ENCODE results near the gene SMC5.
"Not testable (repeated sequence)": the region's sequence is repeated elsewhere in the genome, so short reads cannot be mapped to it uniquely, and the experiment has no call there.

SMC5 gene

DNA sequence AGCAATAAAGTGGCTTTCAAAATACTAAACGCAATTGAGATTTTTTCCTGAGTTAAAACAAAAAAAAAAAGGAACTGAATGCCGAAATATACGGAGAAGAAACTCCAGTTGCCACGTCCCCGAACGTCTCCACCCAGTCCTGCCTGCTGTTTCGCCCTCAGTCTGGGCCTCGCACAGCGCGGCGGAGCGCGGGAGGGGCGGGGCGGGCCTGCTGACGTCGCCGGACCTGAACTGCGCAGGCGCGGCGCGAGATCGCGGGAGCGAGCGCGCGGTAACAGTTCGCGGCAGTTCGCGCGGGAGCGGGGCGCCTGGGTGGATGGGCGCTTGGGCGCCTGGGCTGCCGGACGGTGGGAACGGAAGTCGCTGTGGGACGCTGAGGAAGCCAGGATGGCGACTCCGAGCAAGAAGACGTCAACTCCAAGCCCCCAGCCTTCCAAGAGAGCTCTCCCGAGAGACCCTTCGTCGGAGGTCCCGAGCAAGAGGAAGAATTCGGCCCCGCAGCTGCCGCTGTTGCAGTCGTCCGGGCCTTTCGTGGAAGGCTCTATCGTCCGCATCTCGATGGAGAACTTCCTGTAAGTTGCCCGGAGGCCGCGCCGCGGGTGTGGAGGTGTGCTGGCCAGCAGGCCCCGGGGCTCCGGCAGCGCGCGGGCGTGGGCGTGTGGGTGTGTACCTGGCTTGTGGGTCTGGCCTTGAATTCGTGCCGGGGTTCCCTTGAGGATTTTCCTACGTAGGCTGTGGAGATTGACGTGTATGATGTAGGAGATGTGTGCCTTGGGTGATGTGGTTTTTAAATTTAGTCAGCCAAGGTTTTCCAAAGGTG is at the start of gene SMC5:
Gene SMC5 (plus strand): TSS at position 287 of the 820 bp plus-strand sequence. CDS start 101 bp downstream, at position 388.
- DNase-seq (ENCODE audit: low read depth): peak; percentile 83

DNA sequence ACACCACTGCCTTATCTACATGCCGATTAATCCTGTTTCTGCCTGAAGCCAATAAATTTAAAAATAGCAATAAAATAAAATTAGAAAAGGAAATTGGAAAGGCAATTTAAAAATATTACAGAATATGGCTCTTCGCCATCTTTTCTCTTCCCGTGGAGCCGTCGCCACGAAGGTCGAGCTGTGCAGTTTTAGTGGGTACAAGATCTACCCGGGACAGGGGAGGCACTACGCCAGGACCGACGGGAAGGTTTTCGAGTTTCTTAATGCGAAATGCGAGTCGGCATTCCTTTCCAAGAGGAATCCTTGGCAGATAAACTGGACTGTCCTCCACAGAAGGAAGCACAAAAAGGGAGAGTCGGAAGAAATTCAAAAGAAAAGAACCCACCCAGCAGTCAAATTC is 41.7 kb upstream of the SMC5 start:
- no peak for DNase-seq (ENCODE audit: low read depth)

DNA sequence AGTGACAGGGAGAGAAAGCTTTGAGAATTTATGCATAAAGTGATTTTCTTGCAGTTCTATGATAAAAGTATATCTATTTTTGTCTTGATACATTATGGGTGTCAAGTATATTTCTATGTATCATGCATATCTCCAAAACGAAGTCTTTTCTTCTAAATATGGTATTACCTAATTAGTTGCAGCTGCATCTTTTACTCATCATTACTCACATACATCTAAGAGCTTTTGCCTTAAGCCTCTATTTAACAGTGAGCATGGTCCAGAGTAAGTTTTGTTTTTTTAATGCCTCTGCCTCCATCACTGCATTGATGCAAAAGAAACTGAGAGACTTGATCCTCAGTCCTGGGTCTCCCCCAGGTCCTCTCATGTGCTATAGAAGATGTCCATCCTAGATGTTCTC is 40.0 kb upstream of the SMC5 start:
- no peak for DNase-seq (ENCODE audit: low read depth)

DNA sequence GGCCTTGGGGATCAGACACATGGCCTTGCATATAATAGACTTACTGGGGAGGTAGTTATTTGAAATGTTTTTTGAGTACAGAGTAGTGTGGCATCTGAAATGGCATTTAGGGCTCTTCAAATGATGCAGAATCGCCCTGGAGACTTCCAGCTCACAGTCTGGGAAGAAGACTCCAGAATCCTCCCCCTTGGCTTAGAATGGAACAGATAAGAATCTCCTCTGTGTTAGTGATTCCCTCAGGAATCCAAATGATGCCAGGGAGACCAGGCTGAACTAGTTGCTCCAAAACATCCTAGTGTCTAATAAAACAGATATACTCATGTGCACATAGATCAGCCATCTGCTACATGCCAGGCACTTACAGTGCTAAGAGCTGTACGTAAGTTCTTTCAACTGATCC is 38.6 kb upstream of the SMC5 start:
- no peak for DNase-seq (ENCODE audit: low read depth)

DNA sequence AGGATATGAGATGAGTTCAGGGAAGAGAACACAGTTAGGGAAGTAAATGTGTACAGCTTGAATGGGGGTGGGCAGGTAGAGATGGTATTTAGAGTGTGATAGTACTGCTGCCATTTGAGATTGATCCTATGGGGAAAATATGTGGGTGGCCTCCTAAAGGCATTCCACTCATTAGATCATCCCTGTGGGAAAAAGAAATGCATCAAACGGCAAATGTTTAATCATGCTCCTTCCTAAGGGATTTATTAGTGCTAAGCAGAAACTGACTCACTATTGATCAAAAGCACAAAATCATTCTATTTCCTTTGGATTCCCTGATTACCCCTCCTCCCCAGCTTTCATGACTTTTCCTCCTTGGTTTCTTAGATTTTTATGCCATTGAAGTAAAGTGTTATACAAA is 36.4 kb upstream of the SMC5 start:
- no peak for DNase-seq (ENCODE audit: low read depth)

DNA sequence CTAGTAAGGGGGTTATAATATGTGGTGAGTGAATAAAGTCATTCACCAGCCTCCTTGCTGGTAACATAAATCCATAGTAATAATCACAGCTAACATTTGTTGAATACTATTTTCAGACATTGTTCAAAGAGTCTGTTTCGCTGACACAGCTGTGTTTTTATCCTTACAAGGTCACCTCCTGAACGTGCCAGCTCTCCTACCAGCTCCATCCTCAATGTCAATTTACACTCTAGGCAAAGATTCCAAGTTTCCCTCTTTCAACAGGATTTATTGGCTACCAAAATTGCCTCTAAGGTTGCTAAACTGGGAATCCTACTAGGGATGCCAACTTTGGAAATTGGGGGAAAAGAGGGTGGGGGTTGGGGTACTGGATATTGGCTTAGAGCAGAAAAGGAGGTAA is 30.7 kb upstream of the SMC5 start:
- DNase-seq (ENCODE audit: low read depth): no peak

DNA sequence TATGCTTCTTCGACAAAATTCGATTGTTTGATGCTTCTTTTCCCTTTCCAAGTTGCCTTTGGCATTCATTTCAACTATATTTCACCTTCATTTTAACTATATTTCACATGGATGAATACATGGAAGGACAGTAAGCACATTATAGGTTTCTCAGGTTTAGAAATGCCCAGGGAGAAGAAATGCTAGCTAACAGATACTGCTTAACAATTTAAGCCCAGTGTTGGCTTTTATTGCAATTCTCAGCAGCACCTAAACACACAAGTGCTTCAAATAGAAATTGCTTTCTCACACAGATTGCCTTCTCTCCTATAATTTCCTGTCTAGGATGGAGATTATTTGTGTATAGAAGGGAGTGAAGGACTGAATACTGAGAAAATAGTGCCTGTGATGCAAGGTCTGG is 30.2 kb upstream of the SMC5 start:
- no peak for DNase-seq (ENCODE audit: low read depth)

DNA sequence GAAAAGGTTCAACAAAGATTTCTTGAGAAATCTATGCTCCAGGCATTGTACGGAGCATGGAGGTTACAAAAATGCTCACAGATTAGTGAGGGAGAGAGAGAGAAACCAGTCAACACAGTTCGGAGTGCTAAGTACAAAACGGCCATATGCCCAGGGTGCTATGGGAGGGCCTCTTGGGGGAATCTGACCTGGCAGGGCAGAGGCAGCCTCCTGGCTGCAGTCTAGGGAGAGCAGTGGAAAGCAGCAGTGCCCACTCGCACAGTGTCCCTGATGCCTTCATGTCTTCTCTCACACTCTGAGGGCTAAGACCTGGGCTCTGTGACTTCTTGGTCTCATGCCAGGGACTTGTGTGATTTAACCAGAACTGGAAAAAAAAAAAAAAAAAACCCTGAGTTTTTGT is 29.8 kb upstream of the SMC5 start:
- DNase-seq (ENCODE audit: low read depth): no peak

DNA sequence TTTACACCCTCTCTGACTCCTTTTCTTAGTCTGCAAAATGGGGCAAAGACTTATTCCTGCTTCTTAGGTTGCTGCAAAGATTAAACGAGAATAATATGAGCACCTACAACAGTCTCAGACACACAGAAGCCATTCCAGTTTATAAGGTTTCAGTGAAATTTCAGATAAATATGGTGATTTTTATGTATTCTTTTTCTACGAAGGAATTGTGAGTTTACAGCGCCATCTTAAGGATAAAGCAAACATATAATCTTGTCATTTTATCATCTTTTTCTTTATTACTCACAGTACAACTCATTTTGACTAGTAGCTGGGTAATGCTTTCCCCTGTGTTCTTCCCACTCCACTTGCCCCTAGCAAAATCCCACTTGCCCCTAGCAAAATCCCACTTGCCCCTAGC is 29.2 kb upstream of the SMC5 start:
- DNase-seq (ENCODE audit: low read depth): no peak

DNA sequence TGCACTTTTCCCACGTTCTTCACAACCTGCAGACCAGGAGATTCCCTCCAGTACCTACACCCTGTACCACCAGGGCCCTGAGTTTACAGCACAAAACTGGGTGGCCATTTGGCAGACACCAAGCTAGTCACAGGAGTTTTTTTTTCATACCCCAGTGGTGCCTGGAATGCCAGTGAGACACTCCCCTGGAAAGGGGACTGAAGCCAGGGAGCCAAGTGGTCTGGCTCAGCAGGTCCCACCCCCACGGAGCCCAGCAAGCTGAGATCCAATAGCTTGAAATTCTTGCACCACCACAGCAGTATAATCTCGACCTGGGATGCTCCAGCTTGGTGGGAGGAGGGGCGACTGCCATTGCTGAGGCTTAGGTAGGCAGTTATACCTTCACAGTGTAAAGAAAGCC is 26.3 kb upstream of the SMC5 start:
- DNase-seq (ENCODE audit: low read depth): no peak

DNA sequence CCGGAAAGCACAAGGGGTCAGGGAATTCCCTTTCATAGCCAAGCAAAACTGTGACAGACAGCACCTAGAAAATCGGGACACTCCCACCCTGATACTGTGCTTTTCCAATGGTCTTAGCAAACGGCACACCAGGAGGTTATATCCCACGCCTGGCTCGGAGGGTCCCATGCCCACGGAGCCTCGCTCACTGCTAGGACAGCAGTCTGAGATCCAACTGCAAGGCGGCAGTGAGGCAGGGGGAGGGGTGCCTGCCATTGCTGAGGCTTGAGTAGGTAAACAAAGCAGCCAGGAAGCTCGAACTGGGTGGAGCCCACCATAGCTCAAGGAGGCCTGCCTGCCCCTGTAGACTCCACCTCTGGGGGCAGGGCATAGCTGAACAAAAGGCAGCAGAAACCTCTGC is 24.6 kb upstream of the SMC5 start:
- not testable (repeated sequence) for DNase-seq (ENCODE audit: low read depth)

DNA sequence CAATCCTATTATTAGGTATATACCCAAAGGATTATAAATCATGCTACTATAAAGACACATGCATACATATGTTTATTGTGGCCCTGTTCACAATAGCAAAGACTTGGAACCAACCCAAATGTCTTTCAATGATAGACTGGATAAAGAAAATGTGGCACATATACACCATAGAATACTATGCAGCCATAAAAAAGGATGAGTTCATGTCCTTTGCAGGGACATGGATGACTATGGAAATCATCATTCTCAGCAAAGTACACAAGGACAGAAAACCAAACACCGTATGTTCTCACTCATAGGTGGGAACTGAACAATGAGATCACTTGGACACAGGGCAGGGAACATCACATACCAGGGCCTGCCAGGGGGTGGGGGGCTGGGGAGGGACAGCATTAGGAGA is 12.8 kb upstream of the SMC5 start:
- DNase-seq (ENCODE audit: low read depth): not testable (repeated sequence)

DNA sequence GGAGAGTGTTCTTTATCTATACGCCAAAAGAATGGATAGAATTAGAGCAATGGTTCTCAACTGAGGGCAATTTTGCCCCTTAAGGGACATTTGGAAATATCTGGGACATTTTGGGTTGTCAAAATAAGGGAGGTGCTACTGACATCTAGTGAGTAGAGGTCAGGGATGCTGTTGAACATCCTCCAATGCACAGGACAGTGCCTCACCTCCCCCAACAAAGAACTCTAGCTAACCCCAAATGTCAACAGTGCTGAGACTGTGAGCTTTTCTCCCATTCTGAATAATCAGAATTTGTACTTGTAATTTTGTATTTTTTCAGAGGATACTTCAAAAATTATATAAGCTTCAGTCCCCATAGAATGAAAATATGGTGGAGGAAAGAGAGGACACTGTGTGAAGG is 8.6 kb upstream of the SMC5 start:
- DNase-seq (ENCODE audit: low read depth): no peak

DNA sequence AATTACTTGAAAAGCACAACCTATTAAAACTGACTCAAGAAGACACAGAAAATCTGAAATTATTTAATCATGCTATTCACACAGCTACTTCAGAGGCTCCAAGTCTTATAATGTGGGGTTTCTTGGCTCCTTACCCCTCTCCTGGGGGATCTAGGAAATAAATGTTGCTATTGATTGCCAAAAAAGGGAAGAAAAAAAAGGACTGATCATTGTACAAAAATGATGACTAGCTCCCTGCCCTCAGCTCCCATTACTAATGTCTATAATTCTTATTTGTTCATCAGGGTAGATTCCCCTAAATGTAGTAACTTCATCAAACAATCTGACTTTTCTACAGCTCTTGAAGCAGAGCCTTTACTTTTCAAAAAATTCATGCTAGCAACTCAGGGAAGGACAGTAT is 3.3 kb upstream of the SMC5 start:
- DNase-seq (ENCODE audit: low read depth): no peak

DNA sequence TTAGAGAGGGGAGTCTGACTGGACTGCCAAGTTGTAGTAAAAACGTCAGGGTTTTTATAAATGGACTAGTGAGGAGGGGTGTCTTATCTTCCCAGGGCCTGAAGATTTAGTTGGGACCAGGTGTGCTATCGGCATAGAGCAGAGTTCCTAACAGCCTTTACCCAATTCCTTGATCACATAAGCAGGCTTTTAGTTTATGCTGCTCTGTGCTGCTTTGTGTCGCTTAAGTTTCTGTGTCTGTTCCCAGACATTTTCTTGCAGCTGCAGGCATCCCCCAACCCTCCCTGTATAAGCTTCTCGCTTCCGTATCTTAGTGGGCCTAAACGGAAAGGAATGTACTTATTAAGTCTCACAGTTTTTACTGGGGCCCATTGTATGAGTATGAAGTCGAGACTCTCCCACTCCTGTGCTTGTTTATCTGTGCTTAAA is 2.6 kb upstream of the SMC5 start:
- DNase-seq (ENCODE audit: low read depth): no peak

DNA sequence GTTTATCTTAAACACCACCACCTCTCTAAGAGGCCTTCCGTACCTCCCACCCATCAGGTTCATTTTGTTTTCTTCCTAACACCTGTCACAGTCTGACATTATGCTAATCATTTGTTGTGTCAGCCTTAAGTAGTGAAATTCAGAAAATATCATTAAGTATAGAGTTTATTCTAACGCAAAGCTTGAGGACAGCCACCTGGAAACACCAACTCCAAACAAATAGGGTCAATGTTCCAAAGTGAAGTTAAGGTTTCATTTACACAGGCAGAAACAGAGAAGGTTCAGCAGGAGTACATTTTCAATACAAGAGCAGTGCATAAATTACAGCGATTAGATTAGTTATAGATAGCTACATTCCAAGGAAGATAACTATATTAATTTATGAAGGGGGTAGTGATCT is 1.3 kb upstream of the SMC5 start:
- no peak for DNase-seq (ENCODE audit: low read depth)

DNA sequence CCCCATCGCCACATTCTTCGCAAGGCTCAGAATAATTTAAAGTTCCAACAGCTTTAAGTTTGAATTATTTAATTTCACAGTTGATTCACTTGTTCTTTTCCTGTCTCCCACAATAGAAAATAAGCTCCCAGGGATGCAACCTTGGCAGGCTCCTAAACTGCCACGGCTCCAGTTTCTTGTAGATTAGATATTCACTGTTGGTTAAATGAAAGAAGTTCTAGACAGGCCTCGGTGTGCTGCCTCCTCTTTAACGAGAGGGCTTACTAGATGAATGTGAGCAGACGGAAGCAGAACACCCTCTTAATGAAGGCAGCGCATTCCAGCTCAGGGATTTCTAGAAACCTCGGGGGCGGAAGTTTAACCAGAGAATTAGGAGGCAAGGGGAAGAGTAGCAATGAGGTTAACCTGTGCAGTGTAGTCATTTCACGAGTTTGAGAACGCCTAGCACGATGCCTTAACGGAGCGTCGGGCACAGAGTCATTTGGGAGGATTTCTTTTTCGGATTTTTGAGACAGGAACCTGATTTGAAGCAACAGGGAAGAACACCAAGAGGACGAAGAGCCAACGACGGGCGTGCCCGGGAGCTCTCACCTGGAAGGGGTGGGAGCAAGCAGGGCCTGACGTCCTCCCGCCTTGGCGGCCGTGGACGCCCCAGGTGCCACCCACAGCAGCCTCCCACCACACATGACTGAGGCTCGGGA is 637 bp upstream of the SMC5 start:
- DNase-seq (ENCODE audit: low read depth): no peak

DNA sequence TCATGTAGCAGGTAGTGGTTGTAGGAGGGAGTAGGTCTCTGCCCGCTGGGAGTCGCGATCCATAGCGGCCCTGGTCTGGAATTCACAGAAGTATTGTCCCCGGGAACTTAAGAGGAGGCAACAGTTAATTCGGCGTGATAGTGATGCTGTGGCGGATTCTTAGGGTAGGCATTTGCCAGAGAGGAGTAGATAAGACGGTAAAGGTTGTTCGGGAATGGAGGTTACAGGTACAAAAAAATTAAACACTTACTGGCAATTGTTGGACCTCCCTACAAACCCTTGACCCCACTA is 679 bp downstream of the SMC5 start:
- DNase-seq (ENCODE audit: low read depth): no peak

DNA sequence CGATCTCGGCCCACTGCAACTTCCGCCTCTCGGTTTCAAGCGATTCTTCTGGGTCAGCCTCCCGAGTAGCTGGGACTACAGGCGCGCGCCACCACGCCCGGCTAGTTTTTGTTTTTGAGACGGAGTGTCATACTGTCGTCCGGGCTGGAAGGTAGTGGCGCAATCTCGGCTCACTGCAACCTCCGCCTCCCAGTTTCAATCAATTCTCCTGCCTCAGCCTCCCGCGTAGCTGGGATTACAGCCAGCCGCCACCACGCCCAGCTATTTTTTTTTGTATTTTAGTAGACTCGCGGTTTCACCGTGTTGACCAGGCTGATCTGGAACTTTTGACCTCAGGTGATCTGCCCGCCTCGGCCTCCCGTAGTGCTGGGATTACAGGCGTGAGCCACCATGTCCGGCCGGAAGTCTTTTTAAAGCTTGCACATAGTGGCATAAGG is 1.2 kb downstream of the SMC5 start:
- DNase-seq (ENCODE audit: low read depth): no peak

DNA sequence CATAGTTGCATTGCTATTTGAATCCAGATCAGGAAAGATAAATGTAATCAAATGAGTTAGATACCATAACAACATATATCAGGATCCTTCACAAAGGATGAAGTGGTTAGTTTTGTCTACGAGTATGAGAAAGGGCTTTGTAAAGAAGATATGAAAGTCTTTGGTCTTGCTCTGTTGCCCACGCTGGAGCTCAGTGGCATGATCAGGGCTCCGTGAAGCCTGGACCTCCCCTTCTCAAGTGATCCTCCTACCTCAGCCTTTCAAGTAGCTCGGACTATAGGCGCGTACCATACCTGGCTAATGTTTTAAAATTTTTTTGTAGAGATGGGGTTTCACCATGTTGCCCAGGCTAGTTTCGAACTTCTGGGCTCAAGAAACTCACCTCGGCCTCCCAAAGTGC is 1.8 kb downstream of the SMC5 start:
- no peak for DNase-seq (ENCODE audit: low read depth)

DNA sequence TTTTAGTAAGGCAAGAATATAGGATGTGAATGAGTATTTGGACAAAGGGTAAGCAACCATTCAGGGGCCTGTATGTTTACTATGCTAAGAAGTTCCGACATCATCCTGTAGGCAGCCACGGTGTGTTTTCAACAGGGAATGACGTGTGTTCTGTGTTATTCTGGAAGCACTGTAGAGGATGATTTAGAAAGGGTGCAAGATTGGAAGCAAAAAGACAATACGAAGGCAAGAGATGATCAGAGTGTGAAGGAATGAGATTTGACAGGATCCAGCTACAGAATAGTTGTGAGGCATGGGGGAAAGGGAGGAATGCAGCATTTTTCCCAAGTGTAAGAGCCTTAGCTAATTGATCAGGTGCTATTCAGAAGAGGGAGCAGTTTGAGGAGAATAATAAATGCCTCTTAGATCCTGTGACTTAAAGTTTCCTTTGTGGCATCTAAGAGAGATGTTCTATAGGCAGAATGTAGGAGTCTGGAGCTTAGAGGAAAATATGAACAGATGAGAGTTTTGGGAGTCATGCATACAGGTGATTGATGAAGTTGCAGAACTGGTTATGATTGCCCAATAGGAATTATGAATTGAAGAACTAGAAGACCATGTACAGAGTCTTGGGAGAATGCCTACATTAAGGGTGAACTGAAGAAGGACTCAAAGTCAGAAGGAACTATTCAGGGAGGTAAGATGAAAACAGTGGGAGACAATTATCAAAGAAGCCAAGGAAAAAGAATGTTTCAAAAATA is 2.5 kb downstream of the SMC5 start:
- no peak for DNase-seq (ENCODE audit: low read depth)

DNA sequence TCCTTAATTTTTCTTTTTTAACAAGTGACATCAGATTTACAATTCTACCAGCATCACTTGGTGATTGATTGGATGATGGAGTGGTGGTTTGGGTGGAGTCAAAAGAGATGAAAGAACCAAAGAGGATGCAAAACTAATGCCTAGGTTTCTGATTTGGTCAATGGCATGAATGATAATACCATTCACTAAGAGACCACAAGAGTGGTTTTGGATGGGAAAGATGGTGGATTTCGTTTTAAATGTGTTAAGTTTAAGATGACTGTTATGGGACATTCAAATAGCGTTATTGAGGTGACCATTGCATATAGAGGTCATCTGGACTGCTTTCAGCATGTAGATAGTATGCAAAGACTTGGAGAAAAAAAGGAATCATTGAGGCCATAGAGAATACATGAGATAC is 3.6 kb downstream of the SMC5 start:
- DNase-seq (ENCODE audit: low read depth): no peak

DNA sequence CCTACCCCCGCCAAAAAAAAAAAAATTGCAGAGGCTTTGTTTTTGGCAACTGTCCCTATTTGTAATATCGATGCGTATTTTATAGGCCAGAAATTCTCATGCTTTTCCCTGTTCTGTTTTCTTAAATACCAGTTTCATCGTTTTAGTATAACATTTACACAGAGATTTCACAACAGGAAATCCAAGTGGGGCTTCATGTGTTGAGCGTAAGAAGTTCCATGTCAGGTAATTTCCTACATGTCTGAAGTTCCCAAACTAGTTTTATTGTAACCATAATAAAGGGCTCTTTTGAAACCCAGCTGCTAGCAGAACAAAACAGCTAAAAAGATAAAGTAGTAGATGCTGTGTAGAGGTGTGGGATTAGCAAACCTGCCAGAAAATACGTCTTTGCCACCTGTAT is 4.2 kb downstream of the SMC5 start:
- no peak for DNase-seq (ENCODE audit: low read depth)

Measured in activated T-cell treated with anti-CD3 and anti-CD28 coated beads for 1 hour (primary cell).